Mesothelial cell of epicardium (in vitro differentiated cells): Measurements from ENCODE around the gene GNA12. TPM values are rescaled to one million over a fixed set of nuclear protein-coding genes. Genes with fewer than 3 reads are reported as not detected.
A peak's percentile ranks its signal among the peaks of the same experiment; 100 is the strongest.

Experiments used
- DNase-seq, 2 experiments: peaks; one replicate each; pipeline ENCODE4 v3.0.0; 2021; ENCODE audit warnings: low spot score in 2 of 2; ENCODE audit not compliant: unreplicated experiment in 2 of 2
- H3K27ac Mint-ChIP-seq: 2 replicates; pipeline ENCODE4 v1.8.0; 2021; ENCODE audit warnings: mixed read lengths
- H3K27me3 Mint-ChIP-seq: 2 replicates; pipeline ENCODE4 v1.8.0; 2021; ENCODE audit warnings: low read depth, mixed read lengths
- H3K36me3 Mint-ChIP-seq: 2 replicates; pipeline ENCODE4 v1.8.0; 2021; ENCODE audit warnings: mixed read lengths
- H3K4me1 Mint-ChIP-seq: 2 replicates; pipeline ENCODE4 v1.8.0; 2021; ENCODE audit warnings: mixed read lengths
- H3K4me3 Mint-ChIP-seq: 2 replicates; pipeline ENCODE4 v1.8.0; 2021; ENCODE audit warnings: mild to moderate bottlenecking, moderate library complexity, mixed read lengths
- H3K9me3 Mint-ChIP-seq: 2 replicates; pipeline ENCODE4 v1.8.0; 2021; ENCODE audit warnings: mixed read lengths
- total RNA-seq: library from RNA; stranded (reverse); gene quantifications from 3 replicates; pipeline ENCODE4 v1.2.1, GENCODE V29; 2021
- TF ChIP-seq, protein P1 (sequence below): fragments of 200-600 bp; sonication (generic); IDR thresholded peaks from one replicate; pipeline ENCODE4 v1.5.0; 2021; ENCODE audit warnings: antibody characterized with exemption; ENCODE audit not compliant: unreplicated experiment

Gene GNA12, protein sequence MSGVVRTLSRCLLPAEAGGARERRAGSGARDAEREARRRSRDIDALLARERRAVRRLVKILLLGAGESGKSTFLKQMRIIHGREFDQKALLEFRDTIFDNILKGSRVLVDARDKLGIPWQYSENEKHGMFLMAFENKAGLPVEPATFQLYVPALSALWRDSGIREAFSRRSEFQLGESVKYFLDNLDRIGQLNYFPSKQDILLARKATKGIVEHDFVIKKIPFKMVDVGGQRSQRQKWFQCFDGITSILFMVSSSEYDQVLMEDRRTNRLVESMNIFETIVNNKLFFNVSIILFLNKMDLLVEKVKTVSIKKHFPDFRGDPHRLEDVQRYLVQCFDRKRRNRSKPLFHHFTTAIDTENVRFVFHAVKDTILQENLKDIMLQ
- 54.8 to 57.1 TPM (median 57.1 TPM) in 3 replicates for total RNA-seq

DNA sequence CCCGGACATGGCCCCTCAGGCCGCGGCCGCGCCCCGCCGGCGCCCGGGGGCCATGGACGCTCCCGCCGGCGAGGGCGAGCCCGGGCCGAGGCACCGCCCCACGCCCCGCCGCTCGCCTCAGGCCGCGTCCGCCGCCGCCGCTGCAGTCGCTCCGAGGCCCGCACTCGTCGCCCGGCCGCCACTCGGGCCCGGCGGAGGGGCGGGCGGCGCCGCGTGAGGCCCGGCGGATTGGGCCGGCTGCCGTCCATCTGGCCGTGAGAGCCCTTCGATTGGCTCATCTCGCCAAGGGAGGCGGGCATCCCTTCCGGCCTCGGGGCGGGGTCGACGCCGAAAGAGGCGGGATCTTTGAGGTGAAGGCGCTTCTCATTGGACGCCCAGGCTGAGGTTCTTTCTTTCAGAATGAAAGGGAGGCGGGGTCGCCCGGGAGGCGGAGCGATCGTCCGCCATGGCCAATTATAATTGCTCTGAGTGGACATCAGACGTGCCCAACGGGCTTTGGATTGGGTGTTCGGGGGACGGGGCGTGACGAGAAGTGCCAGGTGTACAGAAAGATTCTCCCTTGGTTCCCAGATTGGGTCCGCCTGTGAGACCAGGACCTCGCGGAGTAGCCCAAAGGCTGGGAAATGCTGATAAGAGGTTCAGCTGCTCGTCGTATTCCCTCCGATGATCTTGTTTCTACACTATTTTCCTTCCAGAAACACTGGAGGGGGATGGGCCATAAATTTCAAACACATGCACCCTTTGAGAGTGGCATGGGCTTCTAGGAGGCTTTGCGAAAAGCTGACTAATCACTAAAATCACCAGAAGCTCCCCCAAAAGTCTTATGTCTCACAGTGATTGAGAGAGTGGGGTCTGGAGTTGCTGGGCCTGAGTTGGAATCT lies at the start of gene GNA12:
Gene GNA12 (minus strand): TSS at position 156 of the 881 bp plus-strand sequence. CDS start 147 bp downstream, at position 9.
- Mint-ChIP-seq H3K27me3 (no peaks in the 10 kb centered on the region), H3K27ac (peak within 1 kb of the TSS; percentile 91), H3K4me3 (peak within 1 kb of the TSS; percentile 73), H3K4me1 (peaks cover 24% of the 10 kb centered on the region), H3K36me3 (peaks cover 18% of the 10 kb centered on the region), H3K9me3 (peaks cover 6% of the 10 kb centered on the region)
- TF ChIP-seq, protein P1, sequence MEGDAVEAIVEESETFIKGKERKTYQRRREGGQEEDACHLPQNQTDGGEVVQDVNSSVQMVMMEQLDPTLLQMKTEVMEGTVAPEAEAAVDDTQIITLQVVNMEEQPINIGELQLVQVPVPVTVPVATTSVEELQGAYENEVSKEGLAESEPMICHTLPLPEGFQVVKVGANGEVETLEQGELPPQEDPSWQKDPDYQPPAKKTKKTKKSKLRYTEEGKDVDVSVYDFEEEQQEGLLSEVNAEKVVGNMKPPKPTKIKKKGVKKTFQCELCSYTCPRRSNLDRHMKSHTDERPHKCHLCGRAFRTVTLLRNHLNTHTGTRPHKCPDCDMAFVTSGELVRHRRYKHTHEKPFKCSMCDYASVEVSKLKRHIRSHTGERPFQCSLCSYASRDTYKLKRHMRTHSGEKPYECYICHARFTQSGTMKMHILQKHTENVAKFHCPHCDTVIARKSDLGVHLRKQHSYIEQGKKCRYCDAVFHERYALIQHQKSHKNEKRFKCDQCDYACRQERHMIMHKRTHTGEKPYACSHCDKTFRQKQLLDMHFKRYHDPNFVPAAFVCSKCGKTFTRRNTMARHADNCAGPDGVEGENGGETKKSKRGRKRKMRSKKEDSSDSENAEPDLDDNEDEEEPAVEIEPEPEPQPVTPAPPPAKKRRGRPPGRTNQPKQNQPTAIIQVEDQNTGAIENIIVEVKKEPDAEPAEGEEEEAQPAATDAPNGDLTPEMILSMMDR, result no peak
- DNase-seq, result peak; percentile 93 to 99

DNA sequence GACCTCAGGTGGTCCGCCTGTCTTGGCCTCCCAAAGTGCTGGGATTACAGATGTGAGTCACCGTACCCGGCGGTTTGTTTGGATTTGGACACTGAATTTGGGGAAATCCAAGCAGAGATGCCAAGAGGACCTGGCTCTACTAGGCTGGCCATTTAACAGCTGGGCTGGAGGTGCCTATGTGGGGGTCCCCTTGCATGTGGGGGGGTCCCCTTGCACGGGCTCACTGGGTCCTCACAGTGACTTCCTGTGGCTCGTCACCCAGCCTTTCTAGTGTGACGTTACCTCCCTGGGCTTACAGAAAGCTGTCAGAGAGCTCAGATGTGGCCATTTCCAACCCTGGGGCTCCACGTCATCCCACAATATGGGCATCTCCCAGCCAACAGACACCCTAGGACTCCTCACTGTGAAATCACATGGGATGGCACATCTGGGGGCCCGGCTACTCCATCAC lies 49.3 kb upstream of the GNA12 start:
- H3K9me3 Mint-ChIP-seq, result peaks cover 3% of the 10 kb centered on the region
- no peak for DNase-seq
- no peak overlapping the region for H3K27ac Mint-ChIP-seq
- no peak overlapping the region for H3K4me3 Mint-ChIP-seq
- H3K36me3 Mint-ChIP-seq, result no peaks in the 10 kb centered on the region
- no peaks in the 10 kb centered on the region for H3K4me1 Mint-ChIP-seq
- TF ChIP-seq, protein P1, result no peak
- no peaks in the 10 kb centered on the region for H3K27me3 Mint-ChIP-seq

DNA sequence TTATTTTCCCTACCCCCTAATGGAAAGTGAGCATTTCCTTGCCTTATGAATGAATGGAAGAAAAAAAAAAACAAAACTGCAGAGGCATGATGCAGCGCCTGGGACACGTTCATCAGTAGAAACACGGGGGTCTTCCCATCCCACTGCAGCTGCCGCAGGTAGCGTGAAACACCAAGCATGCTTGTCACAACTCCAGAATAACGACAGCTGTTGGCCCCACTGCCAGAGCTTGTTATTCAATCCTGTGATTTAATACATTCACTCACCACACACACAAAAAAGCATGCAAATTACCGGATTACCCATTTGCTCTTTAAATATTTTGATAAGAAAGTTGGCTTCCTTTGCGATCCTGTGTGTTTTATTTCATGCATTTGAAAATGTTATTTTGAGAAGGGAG lies 48.4 kb upstream of the GNA12 start:
- Mint-ChIP-seq H3K4me3 (no peak overlapping the region), H3K9me3 (peaks cover 3% of the 10 kb centered on the region), H3K36me3 (no peaks in the 10 kb centered on the region), H3K27ac (no peak overlapping the region), H3K4me1 (no peaks in the 10 kb centered on the region), H3K27me3 (no peaks in the 10 kb centered on the region)
- TF ChIP-seq, protein P1, result no peak
- DNase-seq, result no peak

DNA sequence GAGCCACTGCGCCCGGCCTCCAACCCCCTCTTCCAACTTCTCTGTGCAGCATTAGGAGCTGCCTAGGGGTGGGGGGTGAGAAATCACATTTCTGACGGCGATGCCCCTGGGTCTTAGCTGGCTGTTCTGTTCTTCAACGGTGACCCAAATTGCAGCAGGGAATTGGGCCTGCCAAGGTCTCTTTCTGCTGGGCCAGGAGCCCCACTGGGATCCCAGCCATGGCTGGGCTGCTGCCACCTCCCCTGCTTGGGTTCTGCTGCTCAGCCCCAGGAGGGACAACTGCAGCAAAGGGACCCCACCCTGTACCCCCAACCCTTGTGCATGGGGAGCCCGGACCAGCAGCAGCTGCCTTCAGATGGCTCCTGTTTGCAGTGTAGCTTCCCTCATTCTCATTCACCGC lies 43.7 kb upstream of the GNA12 start:
- no peak for DNase-seq
- Mint-ChIP-seq H3K27me3 (peaks cover 1% of the 10 kb centered on the region), H3K36me3 (no peaks in the 10 kb centered on the region), H3K27ac (no peak overlapping the region), H3K9me3 (no peaks in the 10 kb centered on the region), H3K4me1 (peaks cover 7% of the 10 kb centered on the region), H3K4me3 (no peak overlapping the region)
- TF ChIP-seq, protein P1, result no peak

DNA sequence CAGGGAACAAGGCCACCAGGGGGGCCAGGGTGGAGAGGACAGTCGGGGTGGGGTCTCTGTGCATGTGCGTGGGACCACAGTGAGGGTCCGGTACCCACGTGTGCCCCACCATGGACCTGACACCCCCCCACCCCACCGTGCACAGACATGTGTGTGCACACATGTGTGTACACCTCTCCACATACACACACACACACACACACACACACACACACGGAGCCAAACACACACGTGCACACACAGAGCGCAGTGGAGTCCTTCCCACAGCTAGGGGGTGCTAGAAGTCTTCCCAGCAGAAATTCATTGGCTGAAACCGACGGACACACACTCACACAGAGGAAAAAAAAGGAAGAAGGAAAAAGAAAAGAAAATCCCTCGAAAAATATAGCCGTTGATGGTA lies 42.8 kb upstream of the GNA12 start:
- H3K27ac Mint-ChIP-seq, result no peak overlapping the region
- H3K36me3 Mint-ChIP-seq, result no peaks in the 10 kb centered on the region
- no peak overlapping the region for H3K4me3 Mint-ChIP-seq
- no peak for DNase-seq
- H3K27me3 Mint-ChIP-seq, result peaks cover 1% of the 10 kb centered on the region
- TF ChIP-seq, protein P1, result peak; percentile 62
- H3K9me3 Mint-ChIP-seq, result no peaks in the 10 kb centered on the region
- H3K4me1 Mint-ChIP-seq, result peaks cover 7% of the 10 kb centered on the region
